IMR-90 (cell line): ENCODE results near the gene DCP2. TPM values are rescaled to one million over a fixed set of nuclear protein-coding genes. Genes with fewer than 3 reads are reported as not detected.

ENCODE experiments used
- ATAC-seq: fragments of 200-7000 bp; cut with Tn5 transposase; 2 replicates; pipeline ENCODE4 v1.9.1; 2020; ENCODE audit warnings: low read depth, mild to moderate bottlenecking, moderate library complexity
- BruUV-seq: library from RNA; stranded (reverse); fragments of 400-500 nt; replicated peaks from 2 replicates; lab custom pipeline; 2021; lab: Mats Ljungman, UMichigan
- CTCF ChIA-PET: fragments of 300-600 bp; formaldehyde crosslinking; extraction: SDS; loops from one replicate; lab custom pipeline; 2021; ENCODE audit warnings: antibody characterized with exemption; lab: Yijun Ruan, JAX
- POLR2A ChIA-PET: fragments of 300-600 bp; sonication (Branson Sonifier 250); formaldehyde crosslinking; loops from one replicate; lab custom pipeline; 2022; ENCODE audit warnings: antibody characterized with exemption; ENCODE audit not compliant: unreplicated experiment; lab: Charles Lee
- DNase-seq: peaks from one replicate; pipeline ENCODE4 v3.0.0; 2013
- H2AFZ ChIP-seq: replicated peaks from 2 replicates; pipeline ENCODE3; 2013; ENCODE audit warnings: low read length, mild to moderate bottlenecking; ENCODE audit not compliant: poor library complexity
- H2AK5ac ChIP-seq: 2 replicates; pipeline ENCODE4 v1.6.1; 2013; ENCODE audit warnings: low read depth, low read length, inconsistent platforms
- H2AK9ac ChIP-seq: replicated peaks from 2 replicates; pipeline ENCODE3; 2013; ENCODE audit warnings: mild to moderate bottlenecking, low read depth, low read length, moderate library complexity; ENCODE audit not compliant: poor library complexity
- H2BK120ac ChIP-seq: 2 replicates; pipeline ENCODE4 v1.6.1; 2013; ENCODE audit warnings: low read depth, low read length, inconsistent platforms
- H2BK15ac ChIP-seq: 3 replicates; pipeline ENCODE4 v1.6.1; 2013; ENCODE audit warnings: low read depth, low read length, inconsistent platforms
- H2BK20ac ChIP-seq: 2 replicates; pipeline ENCODE4 v1.6.1; 2013; ENCODE audit warnings: low read depth, mild to moderate bottlenecking, inconsistent platforms, low read length, moderate library complexity
- H2BK5ac ChIP-seq: 2 replicates; pipeline ENCODE4 v1.6.1; 2013; ENCODE audit warnings: mild to moderate bottlenecking, low read depth, low read length, inconsistent platforms; ENCODE audit not compliant: poor library complexity, severe bottlenecking
- H3K14ac ChIP-seq: replicated peaks from 2 replicates; pipeline ENCODE4 v1.6.1; 2013; ENCODE audit warnings: low read depth, low read length, inconsistent platforms
- H3K18ac ChIP-seq: 2 replicates; pipeline ENCODE4 v1.6.1; 2013; ENCODE audit warnings: low read depth, low read length, control low read depth
- H3K23ac ChIP-seq: 2 replicates; pipeline ENCODE4 v1.6.1; 2013; ENCODE audit warnings: low read depth, low read length, inconsistent platforms
- H3K27ac ChIP-seq: 2 replicates; pipeline ENCODE4 v1.5.1; 2013; ENCODE audit warnings: mild to moderate bottlenecking, control low read depth, low read length; ENCODE audit not compliant: insufficient read depth
- H3K27me3 ChIP-seq: 2 replicates; pipeline ENCODE4 v1.6.1; 2013; ENCODE audit warnings: low read length; ENCODE audit not compliant: control insufficient read depth, insufficient read depth
- H3K36me3 ChIP-seq: 2 replicates; pipeline ENCODE4 v1.6.1; 2013; ENCODE audit warnings: low read length, mixed read lengths; ENCODE audit not compliant: control insufficient read depth, insufficient read depth
- H3K4ac ChIP-seq: 2 replicates; pipeline ENCODE4 v1.6.1; 2013; ENCODE audit warnings: low read depth, low read length, inconsistent platforms
- H3K4me1 ChIP-seq: 2 replicates; pipeline ENCODE4 v1.6.1; 2013; ENCODE audit warnings: low read length, mixed read lengths; ENCODE audit not compliant: control insufficient read depth, insufficient read depth
- H3K4me2 ChIP-seq: 2 replicates; pipeline ENCODE4 v1.6.1; 2013; ENCODE audit warnings: low read depth, mild to moderate bottlenecking, control low read depth, low read length, moderate library complexity
- H3K4me3 ChIP-seq: 2 replicates; pipeline ENCODE4 v1.5.1; 2013; ENCODE audit warnings: low read depth, mild to moderate bottlenecking, control low read depth, low read length, moderate library complexity; ENCODE audit not compliant: insufficient read depth
- H3K56ac ChIP-seq: 2 replicates; pipeline ENCODE4 v1.6.1; 2013; ENCODE audit warnings: low read length, inconsistent platforms; ENCODE audit not compliant: insufficient read depth; ENCODE audit errors: extremely low read depth
- H3K79me1 ChIP-seq, 2 experiments: 2 replicates each; pipeline ENCODE4 v1.6.1; 2013; ENCODE audit warnings: low read length in 2 of 2, inconsistent platforms in 1 of 2, low read depth in 1 of 2
- H3K9ac ChIP-seq: 2 replicates; pipeline ENCODE4 v1.6.1; 2013; ENCODE audit warnings: low read depth, low read length, control low read depth
- H3K9me1 ChIP-seq: 2 replicates; pipeline ENCODE4 v1.6.1; 2013; ENCODE audit warnings: low read length, inconsistent platforms; ENCODE audit not compliant: insufficient read depth
- H3K9me3 ChIP-seq: 2 replicates; pipeline ENCODE4 v1.6.1; 2013; ENCODE audit warnings: low read length; ENCODE audit not compliant: control insufficient read depth, insufficient read depth
- H4K20me1 ChIP-seq: 2 replicates; pipeline ENCODE4 v1.6.1; 2013; ENCODE audit warnings: low read length, inconsistent platforms; ENCODE audit not compliant: insufficient read depth
- H4K5ac ChIP-seq: 2 replicates; pipeline ENCODE4 v1.6.1; 2013; ENCODE audit warnings: mild to moderate bottlenecking, low read depth, low read length, control low read depth
- H4K8ac ChIP-seq, 2 experiments: 2 replicates each; pipeline ENCODE4 v1.6.1; 2013; ENCODE audit warnings: low read depth in 2 of 2, low read length in 2 of 2, control low read depth in 1 of 2, inconsistent platforms in 1 of 2
- H4K91ac ChIP-seq: 2 replicates; pipeline ENCODE4 v1.6.1; 2013; ENCODE audit warnings: low read depth, low read length, inconsistent platforms; ENCODE audit not compliant: insufficient read depth
- FOS ChIP-seq: fragments of 150-350 bp; IDR thresholded peaks from 2 replicates; pipeline ENCODE4 v1.6.1; 2016; ENCODE audit warnings: low read depth, low read length
- SMC3 ChIP-seq: fragments of 150-350 bp; IDR thresholded peaks from 2 replicates; pipeline ENCODE4 v1.6.1; 2016; ENCODE audit warnings: low read depth, mild to moderate bottlenecking, antibody characterized with exemption, low read length, moderate library complexity
- WGBS, 2 experiments: methylation state at CpG; one replicate each; pipeline versions ENCODE4 v1.1.5 to v1.1.7; 2013; ENCODE audit warnings: missing lambda C conversion rate in 2 of 2; ENCODE audit not compliant: insufficient read length in 1 of 2; ENCODE audit errors: extremely low coverage in 2 of 2; 5-methylcytosine and 5-hydroxymethylcytosine counted together
- dilution Hi-C: fragments of 300-500 bp; cut with HindIII; formaldehyde crosslinking; loops from one replicate; pipeline ENCODE4 v1.14.3; 2018; ENCODE audit warnings: low sequenced_read_pairs; ENCODE audit not compliant: unreplicated experiment
- in situ Hi-C: fragments of 300-500 bp; cut with MboI; formaldehyde crosslinking; loops from 3 replicates; pipeline ENCODE4 v1.14.3; 2019; ENCODE audit warnings: low sequenced_read_pairs, inconsistent platforms, mixed read lengths
- intact Hi-C: fragments of 100-400 bp; cut with micrococcal nuclease; formaldehyde crosslinking; loops from 2 replicates; pipeline ENCODE4 v1.10.0; 2022
- polyA plus RNA-seq, 3 experiments: library from polyadenylated mRNA; depleted of rRNA; stranded (reverse); fragments of >200 nt; gene quantifications; 2 replicates each; pipeline ENCODE4 v1.2.3, GENCODE V29; 2012; ENCODE audit warnings: low replicate concordance in 1 of 3
- total RNA-seq: library from RNA; depleted of rRNA; stranded (reverse); fragments of >200 nt; gene quantifications from 2 replicates; pipeline ENCODE4 v1.2.3, GENCODE V29; 2012

DCP2 gene
- total and polyA plus RNA-seq, 2 of the 4 experiments (the other 2 are of a cell fraction) = 6.9 to 18.6 TPM

GRCh38 chr5:112935675-112936074 is 40.9 kb upstream of the DCP2 start:
- POLR2A ChIA-PET = no interaction called here
- ATAC-seq = peak; percentile 43
- in situ Hi-C loops = no loop called here

More at GRCh38 chr5:112935675-112936074, 40.9 kb upstream of the DCP2 start:
- Histone ChIP-seq H4K20me1 (no peaks in the 10 kb centered on the region), H3K4me2 (no peak overlapping the region), H3K4me1 (peaks cover 7% of the 10 kb centered on the region), H3K23ac (no peak overlapping the region), H2AFZ (no peak overlapping the region), H4K5ac (no peak overlapping the region), H4K91ac (no peak overlapping the region), H3K36me3 (no peaks in the 10 kb centered on the region), H2BK20ac (no peak overlapping the region), H3K56ac (no peak overlapping the region), H2AK5ac (no peak overlapping the region), H2AK9ac (no peak overlapping the region), H2BK5ac (no peak overlapping the region), H2BK15ac (no peak overlapping the region), H3K79me1 (no peaks in the 10 kb centered on the region; a peak in 1 of 4 replicates), H3K14ac (no peak overlapping the region), H2BK120ac (no peak overlapping the region), H3K27ac (no peak overlapping the region), H3K4me3 (no peak overlapping the region), H3K27me3 (no peaks in the 10 kb centered on the region), H3K9ac (no peak overlapping the region), H3K18ac (no peak overlapping the region), H4K8ac (no peak overlapping the region), H3K9me3 (no peaks in the 10 kb centered on the region), H3K4ac (no peak overlapping the region), H3K9me1 (peaks cover 2% of the 10 kb centered on the region; the same call in 1 of the 2 replicates)
- dilution Hi-C loops = no loop called here
- CTCF ChIA-PET = interaction anchor here (1.4 kb wide), 1 partner anchor 14 kb away, joined by 4 read pairs; no protein-coding TSS in a partner anchor
- intact Hi-C loops = no loop called here
- DNase-seq = peak; percentile 52
- TF ChIP-seq FOS (peak; percentile 42; the same call in 1 of the 2 replicates), SMC3 (no peak)
- BruUV-seq = no TSS peak
- WGBS, 2 experiments = no CpG with 5 or more reads among the region's 5 CpGs
